SU-DHL-6 (cell line): Measurements from ENCODE around the gene EPHX1.

ENCODE experiments used
- H2AFZ ChIP-seq: fragments of 200-600 bp; sonication (generic); 2 replicates; pipeline ENCODE4 v1.6.1; 2014; ENCODE audit warnings: low read depth, mild to moderate bottlenecking, moderate library complexity, mixed read lengths, antibody characterized with exemption, low read length; ENCODE audit not compliant: severe bottlenecking
- H3F3A ChIP-seq: fragments of 200-600 bp; shearing (Covaris generic); 2 replicates; pipeline ENCODE4 v1.6.0; 2016; ENCODE audit warnings: antibody characterized with exemption, mild to moderate bottlenecking; ENCODE audit not compliant: insufficient read depth
- H3K27ac ChIP-seq: fragments of 200-600 bp; sonication (generic); 2 replicates; pipeline ENCODE4 v1.5.1; 2016; ENCODE audit warnings: low read depth, mild to moderate bottlenecking, low read length, moderate library complexity, mixed read lengths
- H3K27me3 ChIP-seq: fragments of 200-600 bp; sonication (generic), shearing (Covaris generic); 2 replicates; pipeline ENCODE4 v1.6.0; 2014; ENCODE audit warnings: mild to moderate bottlenecking, low read length
- H3K36me3 ChIP-seq: fragments of 200-600 bp; sonication (generic); 2 replicates; pipeline ENCODE4 v1.6.1; 2014; ENCODE audit warnings: mild to moderate bottlenecking, low read length, mixed read lengths
- H3K4me2 ChIP-seq: fragments of 300-600, 200-600 bp; shearing (Covaris generic), sonication (generic); 2 replicates; pipeline ENCODE4 v1.6.0; 2014; ENCODE audit warnings: low read length, low read depth, mild to moderate bottlenecking; ENCODE audit not compliant: poor library complexity, severe bottlenecking
- H3K4me3 ChIP-seq: fragments of 200-600 bp; sonication (generic); 2 replicates; pipeline ENCODE4 v1.5.1; 2014; ENCODE audit warnings: antibody characterized with exemption, low read length, mild to moderate bottlenecking, mixed read lengths; ENCODE audit not compliant: insufficient read depth, poor library complexity, severe bottlenecking
- H3K79me2 ChIP-seq: fragments of 200-600 bp; sonication (generic); 2 replicates; pipeline ENCODE4 v1.6.1; 2014; ENCODE audit warnings: mild to moderate bottlenecking, low read length, moderate library complexity; ENCODE audit not compliant: insufficient read depth
- H3K9ac ChIP-seq: fragments of 200-600 bp; sonication (generic); 2 replicates; pipeline ENCODE4 v1.7.0; 2014; ENCODE audit warnings: mild to moderate bottlenecking, low read length
- H3K9me2 ChIP-seq: fragments of 200-600 bp; sonication (generic); replicated peaks from 2 replicates; pipeline ENCODE4 v1.6.1; 2014; ENCODE audit warnings: low read length; ENCODE audit not compliant: insufficient read depth
- H3K9me3 ChIP-seq: fragments of 200-600 bp; sonication (generic); 2 replicates; pipeline ENCODE4 v1.6.1; 2014; ENCODE audit warnings: low read length, mixed read lengths; ENCODE audit not compliant: insufficient read depth
- H4K20me1 ChIP-seq: fragments of 200-600 bp; sonication (generic); 2 replicates; pipeline ENCODE4 v1.6.1; 2014; ENCODE audit warnings: low read depth, mild to moderate bottlenecking, antibody characterized with exemption, low read length, moderate library complexity, mixed read lengths
- CTCF ChIP-seq: fragments of 200-600 bp; sonication (generic); IDR thresholded peaks from one replicate; pipeline ENCODE4 v1.5.1; 2017; ENCODE audit warnings: antibody characterized with exemption, mild to moderate bottlenecking, low read length, moderate library complexity; ENCODE audit not compliant: insufficient read depth, poor library complexity, severe bottlenecking
- EZH2phosphoT487 ChIP-seq: fragments of 200-600 bp; sonication (generic), shearing (Covaris generic); conservative IDR thresholded peaks from 2 replicates; pipeline ENCODE4 v1.6.1; 2018; ENCODE audit warnings: mild to moderate bottlenecking, antibody characterized with exemption, low read length, moderate library complexity, mixed read lengths

EPHX1 gene

DNA sequence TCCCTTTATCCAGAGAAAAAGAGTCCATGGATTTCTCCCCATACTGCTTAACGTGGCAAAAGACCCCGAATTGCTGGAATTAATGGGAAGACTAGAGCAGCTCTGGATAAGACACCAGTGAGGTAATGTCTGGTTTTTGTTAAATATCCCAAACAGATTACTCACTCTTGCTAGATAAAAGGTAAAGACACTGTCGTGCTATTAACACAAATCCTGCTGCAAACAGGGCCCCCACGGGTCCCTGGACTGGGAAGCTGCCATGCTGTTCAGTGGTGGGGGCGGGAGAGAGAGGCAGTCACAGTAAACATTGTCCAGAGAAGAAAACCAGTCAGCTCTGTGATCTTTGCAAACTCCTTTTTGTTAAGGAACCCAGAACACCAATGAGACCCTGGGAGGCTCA, 47.5 kb upstream of the EPHX1 start:
- no peaks in the 10 kb centered on the region for H4K20me1 ChIP-seq

GRCh38 chr1:225763716-225764548, 46.0 kb upstream of the EPHX1 start:
- Histone ChIP-seq H3K4me3 (no peak overlapping the region), H3F3A (no peaks in the 10 kb centered on the region), H2AFZ (no peak overlapping the region), H3K4me2 (no peak overlapping the region), H3K9ac (no peak overlapping the region), H3K27ac (no peak overlapping the region), H3K9me2 (no peaks in the 10 kb centered on the region), H3K9me3 (no peaks in the 10 kb centered on the region), H4K20me1 (no peaks in the 10 kb centered on the region), H3K79me2 (no peaks in the 10 kb centered on the region), H3K36me3 (no peaks in the 10 kb centered on the region), H3K27me3 (no peaks in the 10 kb centered on the region)
- no peak for TF ChIP-seq EZH2phosphoT487

More for the DNA sequence above, 47.5 kb upstream of the EPHX1 start:
- H3K27ac ChIP-seq: no peak overlapping the region
- no peak overlapping the region for H3K4me2 ChIP-seq
- H2AFZ ChIP-seq: no peak overlapping the region
- H3F3A ChIP-seq: no peaks in the 10 kb centered on the region
- H3K36me3 ChIP-seq: no peaks in the 10 kb centered on the region
- H3K9me2 ChIP-seq: no peaks in the 10 kb centered on the region
- TF ChIP-seq EZH2phosphoT487: no peak
- no peak for TF ChIP-seq CTCF
- H3K27me3 ChIP-seq: no peaks in the 10 kb centered on the region
- H3K79me2 ChIP-seq: no peaks in the 10 kb centered on the region
- no peaks in the 10 kb centered on the region for H3K9me3 ChIP-seq
- H3K4me3 ChIP-seq: no peak overlapping the region
- no peak overlapping the region for H3K9ac ChIP-seq

GRCh38 chr1:225765982-225766674, 43.8 kb upstream of the EPHX1 start:
- Histone ChIP-seq H2AFZ (no peak overlapping the region), H3K27ac (no peak overlapping the region)

More at GRCh38 chr1:225765982-225766674, 43.8 kb upstream of the EPHX1 start:
- Histone ChIP-seq H3K79me2 (no peaks in the 10 kb centered on the region), H3K27me3 (no peaks in the 10 kb centered on the region), H3K4me2 (no peak overlapping the region), H3K9me2 (no peaks in the 10 kb centered on the region), H3F3A (no peaks in the 10 kb centered on the region), H3K9ac (no peak overlapping the region), H3K4me3 (no peak overlapping the region), H4K20me1 (no peaks in the 10 kb centered on the region), H3K36me3 (no peaks in the 10 kb centered on the region), H3K9me3 (no peaks in the 10 kb centered on the region)
- TF ChIP-seq CTCF (no peak), EZH2phosphoT487 (no peak)
